ENCODE data around the gene BICD1.

- TF ChIP-seq, protein P1, sequence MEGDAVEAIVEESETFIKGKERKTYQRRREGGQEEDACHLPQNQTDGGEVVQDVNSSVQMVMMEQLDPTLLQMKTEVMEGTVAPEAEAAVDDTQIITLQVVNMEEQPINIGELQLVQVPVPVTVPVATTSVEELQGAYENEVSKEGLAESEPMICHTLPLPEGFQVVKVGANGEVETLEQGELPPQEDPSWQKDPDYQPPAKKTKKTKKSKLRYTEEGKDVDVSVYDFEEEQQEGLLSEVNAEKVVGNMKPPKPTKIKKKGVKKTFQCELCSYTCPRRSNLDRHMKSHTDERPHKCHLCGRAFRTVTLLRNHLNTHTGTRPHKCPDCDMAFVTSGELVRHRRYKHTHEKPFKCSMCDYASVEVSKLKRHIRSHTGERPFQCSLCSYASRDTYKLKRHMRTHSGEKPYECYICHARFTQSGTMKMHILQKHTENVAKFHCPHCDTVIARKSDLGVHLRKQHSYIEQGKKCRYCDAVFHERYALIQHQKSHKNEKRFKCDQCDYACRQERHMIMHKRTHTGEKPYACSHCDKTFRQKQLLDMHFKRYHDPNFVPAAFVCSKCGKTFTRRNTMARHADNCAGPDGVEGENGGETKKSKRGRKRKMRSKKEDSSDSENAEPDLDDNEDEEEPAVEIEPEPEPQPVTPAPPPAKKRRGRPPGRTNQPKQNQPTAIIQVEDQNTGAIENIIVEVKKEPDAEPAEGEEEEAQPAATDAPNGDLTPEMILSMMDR (IDR thresholded peaks at IDR 0.05), result no peak
- no peak for TF ChIP-seq POLR2A (IDR thresholded peaks at IDR 0.05)
Measured at GRCh38 chr12:32235251-32235650, 128.6 kb downstream of the BICD1 start.
